GM12878 (cell line): ENCODE data around the gene CAMK2A. TPM values are rescaled to one million over a fixed set of nuclear protein-coding genes. Genes with fewer than 3 reads are reported as not detected.

Experiments used
- ATAC-seq: fragments of 200-7000 bp; cut with Tn5 transposase; 3 replicates; pipeline ENCODE4 v1.9.1; 2020; ENCODE audit warnings: mild to moderate bottlenecking, moderate library complexity
- BruUV-seq: library from RNA; stranded (reverse); fragments of 400-500 nt; replicated peaks from 2 replicates; lab custom pipeline; 2021; lab: Mats Ljungman, UMichigan
- CTCF ChIA-PET: fragments of 300-600 bp; sonication (Branson Sonifier 250); formaldehyde crosslinking; extraction: SDS; loops from one replicate; lab custom pipeline; 2021; ENCODE audit warnings: inconsistent platforms; lab: Yijun Ruan, JAX
- POLR2A ChIA-PET: fragments of 350-600 bp; formaldehyde crosslinking; extraction: SDS; loops from one replicate; lab custom pipeline; 2021; ENCODE audit warnings: inconsistent platforms; lab: Charles Lee
- RAD21 ChIA-PET: fragments of 300-600 bp; sonication (Branson Sonifier 250); formaldehyde crosslinking; loops from one replicate; lab custom pipeline; 2023; ENCODE audit warnings: antibody characterized with exemption; ENCODE audit not compliant: unreplicated experiment; lab: Charles Lee
- SMC1A ChIA-PET: fragments of 300-600 bp; sonication (Branson Sonifier 250); formaldehyde crosslinking; loops from one replicate; lab custom pipeline; 2023; ENCODE audit not compliant: unreplicated experiment, uncharacterized antibody; lab: Charles Lee
- DNase-seq: peaks from one replicate; pipeline ENCODE4 v3.0.0-alpha.2; 2011; ENCODE audit warnings: low read depth, low spot score
- FAIRE-seq: peaks from 3 replicates; lab custom pipeline; 2011; peaks lifted over from hg19 to GRCh38; lab: Jason Lieb, UNC
- H2AFZ ChIP-seq: 2 replicates; pipeline ENCODE4 v1.6.0; 2011; ENCODE audit warnings: low read depth, low read length, control low read depth; ENCODE audit not compliant: control insufficient read depth
- H3K27ac ChIP-seq: 2 replicates; pipeline ENCODE4 v1.5.1; 2011; ENCODE audit warnings: control low read depth; ENCODE audit not compliant: control insufficient read depth, insufficient read depth
- H3K27me3 ChIP-seq, 2 experiments: replicated peaks in 1 of 2; 2 replicates each; pipeline versions ENCODE4 v1.6.0 to v1.6.1; 2011; ENCODE audit warnings: low read length in 1 of 2; ENCODE audit not compliant: control insufficient read depth in 2 of 2, insufficient read depth in 2 of 2
- H3K36me3 ChIP-seq, 2 experiments: 2 replicates each; pipeline ENCODE4 v1.5.1; 2011; ENCODE audit warnings: low read length in 1 of 2; ENCODE audit not compliant: control insufficient read depth in 2 of 2, insufficient read depth in 2 of 2
- H3K4me1 ChIP-seq: 2 replicates; pipeline ENCODE4 v1.6.1; 2011; ENCODE audit warnings: mild to moderate bottlenecking, low read length, moderate library complexity, mixed read lengths; ENCODE audit not compliant: control insufficient read depth, insufficient read depth
- H3K4me2 ChIP-seq: 2 replicates; pipeline ENCODE4 v1.6.0; 2011; ENCODE audit warnings: control low read depth; ENCODE audit not compliant: control insufficient read depth, insufficient read depth
- H3K4me3 ChIP-seq: fragments of 200-600 bp; sonication (generic); 2 replicates; pipeline ENCODE4 v1.5.1; 2016
- H3K79me2 ChIP-seq: 2 replicates; pipeline ENCODE4 v1.6.0; 2011; ENCODE audit warnings: low read length; ENCODE audit not compliant: control insufficient read depth, insufficient read depth
- H3K9ac ChIP-seq: 2 replicates; pipeline ENCODE4 v1.8.0; 2011; ENCODE audit warnings: low read length, control low read depth, mixed read lengths; ENCODE audit not compliant: control insufficient read depth, insufficient read depth
- H3K9me3 ChIP-seq: replicated peaks from 3 replicates; pipeline ENCODE4 v1.5.1; 2011; ENCODE audit warnings: mild to moderate bottlenecking, low read length; ENCODE audit not compliant: control insufficient read depth, insufficient read depth
- H4K20me1 ChIP-seq: 2 replicates; pipeline ENCODE4 v1.6.0; 2011; ENCODE audit not compliant: control insufficient read depth, insufficient read depth
- BHLHE40 ChIP-seq, 2 experiments: fragments of 450-650 bp in 1 of 2; IDR thresholded peaks; 2 replicates each; pipeline ENCODE4 v1.6.1; 2011 to 2017; ENCODE audit warnings: low read depth in 2 of 2, borderline replicate concordance in 1 of 2, improper control_type of control experiment in 1 of 2, low read length in 1 of 2, mild to moderate bottlenecking in 1 of 2
- BRCA1 ChIP-seq: IDR thresholded peaks from 2 replicates; pipeline ENCODE4 v1.6.1; 2011; ENCODE audit warnings: low read depth, low read length, improper control_type of control experiment
- CTCF ChIP-seq, 3 experiments: IDR thresholded peaks in 2 of 3; conservative IDR thresholded peaks in 1 of 3; 2 replicates each; pipeline ENCODE4 v1.5.1; 2011; ENCODE audit warnings: low read depth in 3 of 3, low read length in 3 of 3, mild to moderate bottlenecking in 3 of 3, control low read depth in 2 of 3, moderate library complexity in 2 of 3, inconsistent platforms in 1 of 3, mixed read lengths in 1 of 3; ENCODE audit not compliant: control insufficient read depth in 2 of 3, insufficient read depth in 1 of 3; ENCODE audit errors: extremely low read depth in 1 of 3
- E2F8 ChIP-seq: fragments of 450-650 bp; IDR thresholded peaks from 2 replicates; pipeline ENCODE4 v1.6.1; 2018; ENCODE audit warnings: mild to moderate bottlenecking, low read depth, moderate library complexity; ENCODE audit not compliant: partially characterized antibody
- ESRRA ChIP-seq: IDR thresholded peaks from 2 replicates; pipeline ENCODE4 v1.6.1; 2012; ENCODE audit warnings: mild to moderate bottlenecking, low read length, improper control_type of control experiment
- IRF3 ChIP-seq: fragments of 450-650 bp; IDR thresholded peaks from 2 replicates; pipeline ENCODE4 v1.6.1; 2014; ENCODE audit warnings: mild to moderate bottlenecking
- RAD51 ChIP-seq: fragments of 450-650 bp; IDR thresholded peaks from 2 replicates; pipeline ENCODE4 v1.6.1; 2016; ENCODE audit warnings: moderate library complexity, mild to moderate bottlenecking, inconsistent platforms
- REST ChIP-seq: IDR thresholded peaks from 2 replicates; pipeline ENCODE4 v1.6.1; 2012; ENCODE audit warnings: mild to moderate bottlenecking, low read depth, low read length
- RFX5 ChIP-seq: IDR thresholded peaks from 2 replicates; pipeline ENCODE4 v1.6.1; 2011; ENCODE audit warnings: low read depth, low read length, improper control_type of control experiment
- RUNX3 ChIP-seq: IDR thresholded peaks from 2 replicates; pipeline ENCODE4 v1.6.1; 2012; ENCODE audit warnings: low read length, inconsistent platforms
- SMC3 ChIP-seq: IDR thresholded peaks from 2 replicates; pipeline ENCODE4 v1.6.1; 2011; ENCODE audit warnings: low read length, improper control_type of control experiment, borderline replicate concordance
- SREBF2 ChIP-seq: IDR thresholded peaks from 2 replicates; pipeline ENCODE4 v1.6.1; 2012; ENCODE audit warnings: mild to moderate bottlenecking, low read length
- SUZ12 ChIP-seq: fragments of 200-600 bp; sonication (generic); IDR thresholded peaks from one replicate; pipeline ENCODE4 v1.6.1; 2018; ENCODE audit warnings: antibody characterized with exemption, mild to moderate bottlenecking; ENCODE audit not compliant: unreplicated experiment
- WGBS: methylation state at CpG from one replicate; pipeline ENCODE4 v1.1.6; 2016; ENCODE audit warnings: low lambda C conversion rate; ENCODE audit not compliant: insufficient replicate concordance, insufficient coverage; ENCODE audit errors: missing lambda C conversion rate; 5-methylcytosine and 5-hydroxymethylcytosine counted together
- in situ Hi-C: fragments of 300-500 bp; cut with MboI; formaldehyde crosslinking; loops from 9 replicates; pipeline ENCODE4 v1.14.3; 2018; ENCODE audit warnings: mixed read lengths
- intact Hi-C: fragments of 100-400 bp; cut with micrococcal nuclease; formaldehyde crosslinking; loops from one replicate; pipeline ENCODE4 v1.14.2; 2022; ENCODE audit not compliant: unreplicated experiment
- polyA plus RNA-seq, 11 experiments: library from polyadenylated mRNA; depleted of rRNA in 4 of 11; unstranded in 6 of 11; stranded (reverse) in 5 of 11; fragments of >200 nt; fragmentation: Nextera tagmentation in 4 of 11; fragmentation: Illumina TruSeq in 1 of 11; extraction: Ambion mirVana in 4 of 11; extraction: Trizol in 1 of 11; gene quantifications; 1 replicate in 1 of 11; 2 replicates in 10 of 11; pipeline versions ENCODE4 v1.2.1 to v1.2.3, GENCODE V29; 2011 to 2016; ENCODE audit warnings: inconsistent platforms in 2 of 11, missing spikeins in 2 of 11, low read depth in 1 of 11
- total RNA-seq, 4 experiments: library from RNA; depleted of rRNA in 3 of 4; stranded (reverse); fragments of >200 nt in 3 of 4; fragmentation: Illumina TruSeq in 1 of 4; extraction: Trizol in 1 of 4; gene quantifications; 2 replicates each; pipeline versions ENCODE4 v1.2.1 to v1.2.3, GENCODE V29; 2013 to 2021

CAMK2A gene
- total and polyA plus RNA-seq, 10 of the 15 experiments (the other 5 are each of a cell fraction or from before 2014, with no cell fraction given) = 0.11 TPM; not detected in 9

- DNase-seq = no peak
- Histone ChIP-seq H2AFZ (no peak overlapping the region), H3K79me2 (no peaks in the 10 kb centered on the region), H3K4me2 (no peak overlapping the region), H4K20me1 (no peaks in the 10 kb centered on the region), H3K27ac (no peak overlapping the region), H3K36me3 (no peaks in the 10 kb centered on the region), H3K9me3 (no peaks in the 10 kb centered on the region; the same call in 2 of the 3 replicates), H3K9ac (no peak overlapping the region), H3K27me3 (peaks cover 2% of the 10 kb centered on the region in 2 experiments), H3K4me1 (no peaks in the 10 kb centered on the region), H3K4me3 (no peak overlapping the region)
- ChIA-PET RAD21 (interaction anchor here (1.0 kb wide), 1 partner anchor 125 kb away, joined by 5 read pairs; no protein-coding TSS in a partner anchor), POLR2A (no interaction called here), SMC1A (no interaction called here), CTCF (interaction anchor here (0.9 kb wide), 1 partner anchor 180 kb away, joined by 5 read pairs; no protein-coding TSS in a partner anchor)
- 37% methylated on average over 6 of the region's 6 CpGs for WGBS
- no peak for FAIRE-seq
- TF ChIP-seq SMC3 (no peak), CTCF (IDR thresholded peaks at IDR 0.05 in 2 of 3, conservative IDR thresholded peaks at IDR 0.05 in 1 of 3; ENCODE audit: control insufficient read depth in 2 of 3, extremely low read depth in 1 of 3, insufficient read depth in 1 of 3, low read depth in 3 of 3, low read length in 3 of 3) (no peak), SREBF2 (no peak), SUZ12 (no peak), RFX5 (no peak), RAD51 (no peak), BRCA1 (no peak), REST (no peak), IRF3 (no peak), RUNX3 (no peak), BHLHE40 (IDR thresholded peaks at IDR 0.05; ENCODE audit: borderline replicate concordance in 1 of 2, low read depth in 2 of 2, low read length in 1 of 2) (no peak), ESRRA (no peak), E2F8 (no peak)
- no peak for ATAC-seq
- in situ Hi-C loops (no loop called here), intact Hi-C loops (no loop called here)
- BruUV-seq = no TSS peak
Measured at GRCh38 chr5:150255659-150256409, 33.7 kb downstream of the CAMK2A start.
